Body of pancreas (tissue), 4 donors: ENCODE data around the gene ARID5B. TPM values are rescaled to one million over a fixed set of nuclear protein-coding genes. Genes with fewer than 3 reads are reported as not detected.

Experiments
- ATAC-seq: fragments of 150-250 bp; one replicate; pipeline ENCODE4 v1.9.1; 2016
- DNase-seq, 4 donors: peaks; one replicate each; pipeline ENCODE4 v3.0.0-alpha.2; 2019
- H3K27ac ChIP-seq, 4 donors: fragments of 200-600 bp; sonication (generic); 1 replicate in 3 of 4; 2 replicates in 1 of 4; pipeline versions ENCODE4 v1.5.1 to v1.6.1; 2016 to 2019; ENCODE audit warnings: mild to moderate bottlenecking in 1 of 4, mixed read lengths in 1 of 4, moderate library complexity in 1 of 4
- H3K27me3 ChIP-seq, 2 donors: fragments of 200-600 bp; sonication (generic); one replicate each; pipeline ENCODE4 v1.6.0; 2016; ENCODE audit warnings: mild to moderate bottlenecking in 1 of 2
- H3K36me3 ChIP-seq, 2 donors: fragments of 200-600 bp; sonication (generic); replicated peaks in 1 of 2; 2 replicates each; pipeline ENCODE4 v1.5.1; 2016; ENCODE audit warnings: low read depth in 2 of 2; ENCODE audit not compliant: insufficient read depth in 1 of 2
- H3K4me1 ChIP-seq: fragments of 200-600 bp; sonication (generic); one replicate; pipeline ENCODE4 v1.6.0; 2016
- H3K4me3 ChIP-seq, 2 donors: fragments of 200-600 bp; sonication (generic); 1 replicate in 1 of 2; 2 replicates in 1 of 2; pipeline ENCODE4 v1.5.1; 2016 to 2019
- H3K9me3 ChIP-seq, 3 donors: fragments of 200-600 bp; sonication (generic); 1 replicate in 2 of 3; 2 replicates in 1 of 3; pipeline ENCODE4 v1.5.1; 2016
- CTCF ChIP-seq, 7 experiments: fragments of 450-650 bp in 4 of 7; fragments of 200-600 bp in 3 of 7; sonication (generic) in 3 of 7; IDR thresholded peaks; one replicate each; pipeline ENCODE4 v1.5.1; 2016 to 2019; ENCODE audit warnings: antibody characterized with exemption in 7 of 7
- POLR2A ChIP-seq, 3 donors: fragments of 450-650 bp; IDR thresholded peaks; one replicate each; pipeline ENCODE4 v1.6.1; 2016; ENCODE audit warnings: antibody characterized with exemption in 3 of 3, mild to moderate bottlenecking in 2 of 3
- WGBS, 2 donors: methylation state at CpG; one replicate each; pipeline ENCODE4 v1.1.5; 2017; 5-methylcytosine and 5-hydroxymethylcytosine counted together
- intact Hi-C: fragments of 100-400 bp; cut with DNase I; formaldehyde crosslinking; loops from one replicate; pipeline ENCODE4 v1.15.1; 2023
- total RNA-seq, 2 donors: library from RNA; depleted of rRNA; stranded (reverse); fragments of >200 nt; gene quantifications; one replicate each; pipeline ENCODE4 v1.1.0, GENCODE V29; 2016

The ARID5B gene
- total RNA-seq, 2 donors from 2014 or later = 16.1 to 17.1 TPM

- Histone ChIP-seq H3K4me1 (peaks cover 6% of the 10 kb centered on the region), H3K9me3 (no peaks in the 10 kb centered on the region), H3K4me3 (no peak overlapping the region), H3K27ac (no peak overlapping the region), H3K27me3 (no peaks in the 10 kb centered on the region), H3K36me3 (no peaks in the 10 kb centered on the region)
- no peak for DNase-seq
- no peak for ATAC-seq
- 62 to 71% methylated on average over 2 of the region's 2 CpGs for WGBS, 2 donors
- intact Hi-C loops = no loop called here
- TF ChIP-seq POLR2A (IDR thresholded peaks at IDR 0.05) (no peak), CTCF (IDR thresholded peaks at IDR 0.05) (no peak)
Observed at GRCh38 chr10:61963669-61964058, 62.2 kb downstream of the ARID5B start.

- TF ChIP-seq POLR2A (IDR thresholded peaks at IDR 0.05) = no peak
- no peak for TF ChIP-seq CTCF (IDR thresholded peaks at IDR 0.05)
- WGBS, 2 donors = 21 to 42% methylated on average over 3 of the region's 3 CpGs
- ATAC-seq = no peak
- Histone ChIP-seq H3K27me3 (no peaks in the 10 kb centered on the region), H3K27ac (no peak overlapping the region), H3K36me3 (no peaks in the 10 kb centered on the region), H3K9me3 (no peaks in the 10 kb centered on the region), H3K4me3 (no peak overlapping the region), H3K4me1 (peaks cover 6% of the 10 kb centered on the region)
- DNase-seq = no peak
- intact Hi-C loops = no loop called here
Observed at GRCh38 chr10:61964059-61964709, 62.7 kb downstream of the ARID5B start.

- TF ChIP-seq CTCF (IDR thresholded peaks at IDR 0.05) (no peak), POLR2A (IDR thresholded peaks at IDR 0.05) (no peak)
- WGBS, 2 donors = 57 to 63% methylated on average over 7 of the region's 7 CpGs
- ATAC-seq (no peak), DNase-seq (no peak)
- intact Hi-C loops = no loop called here
- H3K27ac ChIP-seq = no peak overlapping the region
- no peaks in the 10 kb centered on the region for H3K36me3 ChIP-seq
- H3K4me1 ChIP-seq = peaks cover 6% of the 10 kb centered on the region
- no peaks in the 10 kb centered on the region for H3K9me3 ChIP-seq
- no peaks in the 10 kb centered on the region for H3K27me3 ChIP-seq
- no peak overlapping the region for H3K4me3 ChIP-seq
Observed at GRCh38 chr10:61964949-61965702, 63.6 kb downstream of the ARID5B start.

- H3K36me3 ChIP-seq = no peaks in the 10 kb centered on the region
- no peaks in the 10 kb centered on the region for H3K27me3 ChIP-seq
- ATAC-seq (no peak), DNase-seq (no peak)
- no peak overlapping the region for H3K27ac ChIP-seq
- H3K4me3 ChIP-seq = no peak overlapping the region
- TF ChIP-seq POLR2A (IDR thresholded peaks at IDR 0.05) (no peak), CTCF (IDR thresholded peaks at IDR 0.05) (no peak)
- WGBS, 2 donors = 61 to 76% methylated on average over 3 of the region's 3 CpGs
- intact Hi-C loops = no loop called here
- H3K9me3 ChIP-seq = no peaks in the 10 kb centered on the region
- H3K4me1 ChIP-seq = peaks cover 7% of the 10 kb centered on the region
Observed at GRCh38 chr10:61965703-61966395, 64.3 kb downstream of the ARID5B start.
